Vagina (tissue), 2 donors: ENCODE measurements around the gene RPS27L.

Source experiments
- POLR2A ChIP-seq, 2 donors: fragments of 450-650 bp; IDR thresholded peaks; one replicate each; pipeline ENCODE4 v1.6.1; 2017; ENCODE audit warnings: antibody characterized with exemption in 2 of 2, mild to moderate bottlenecking in 2 of 2, moderate library complexity in 2 of 2
- POLR2AphosphoS5 ChIP-seq, 2 donors: sonication (generic); formaldehyde crosslinking; IDR thresholded peaks; one replicate each; pipeline ENCODE4 v1.9.0; 2017; ENCODE audit warnings: antibody characterized with exemption in 2 of 2, mild to moderate bottlenecking in 2 of 2, low read depth in 1 of 2; ENCODE audit not compliant: insufficient read depth in 1 of 2
- TF ChIP-seq, protein P1 (sequence below), 3 experiments: fragments of 450-650 bp in 2 of 3; fragments of 200-600 bp in 1 of 3; sonication (generic) in 1 of 3; IDR thresholded peaks; one replicate each; pipeline ENCODE4 v1.5.1; 2017 to 2019; ENCODE audit warnings: antibody characterized with exemption in 3 of 3, mild to moderate bottlenecking in 2 of 3, moderate library complexity in 2 of 3

DNA sequence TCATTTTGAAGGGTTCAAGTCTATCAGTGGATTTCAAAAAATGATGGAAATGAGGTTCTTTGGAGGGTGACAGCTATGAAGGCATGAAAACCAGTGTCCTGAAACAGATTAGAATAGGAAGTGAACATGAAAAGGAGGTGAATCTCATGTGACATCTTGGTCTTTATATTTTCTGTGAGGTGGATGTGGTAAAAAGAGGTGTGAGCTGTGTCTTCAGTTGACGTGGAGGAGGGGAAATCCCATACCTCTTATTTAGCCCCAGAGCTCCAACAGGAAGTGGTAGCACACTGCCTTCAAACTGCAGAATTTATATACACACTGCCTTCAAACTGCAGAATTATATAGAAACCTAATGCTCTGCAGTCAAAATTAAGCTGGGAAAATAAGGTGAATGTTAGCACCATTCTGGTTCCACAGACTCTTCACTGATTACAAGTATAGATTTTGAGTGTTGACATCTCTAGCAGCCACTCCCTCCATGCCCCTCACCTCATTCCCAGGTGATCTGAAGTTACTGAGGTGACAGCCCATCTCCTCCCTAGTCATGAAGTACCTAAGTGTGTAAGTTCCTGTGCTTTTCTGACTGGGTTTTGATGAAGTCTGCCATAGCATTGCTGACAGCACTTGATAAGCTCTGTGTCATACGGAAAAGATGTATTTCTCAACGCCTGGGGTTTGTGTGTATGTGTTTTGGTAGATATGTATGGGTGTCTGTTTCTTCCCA, 34.8 kb upstream of the RPS27L start:
- TF ChIP-seq, protein P1, sequence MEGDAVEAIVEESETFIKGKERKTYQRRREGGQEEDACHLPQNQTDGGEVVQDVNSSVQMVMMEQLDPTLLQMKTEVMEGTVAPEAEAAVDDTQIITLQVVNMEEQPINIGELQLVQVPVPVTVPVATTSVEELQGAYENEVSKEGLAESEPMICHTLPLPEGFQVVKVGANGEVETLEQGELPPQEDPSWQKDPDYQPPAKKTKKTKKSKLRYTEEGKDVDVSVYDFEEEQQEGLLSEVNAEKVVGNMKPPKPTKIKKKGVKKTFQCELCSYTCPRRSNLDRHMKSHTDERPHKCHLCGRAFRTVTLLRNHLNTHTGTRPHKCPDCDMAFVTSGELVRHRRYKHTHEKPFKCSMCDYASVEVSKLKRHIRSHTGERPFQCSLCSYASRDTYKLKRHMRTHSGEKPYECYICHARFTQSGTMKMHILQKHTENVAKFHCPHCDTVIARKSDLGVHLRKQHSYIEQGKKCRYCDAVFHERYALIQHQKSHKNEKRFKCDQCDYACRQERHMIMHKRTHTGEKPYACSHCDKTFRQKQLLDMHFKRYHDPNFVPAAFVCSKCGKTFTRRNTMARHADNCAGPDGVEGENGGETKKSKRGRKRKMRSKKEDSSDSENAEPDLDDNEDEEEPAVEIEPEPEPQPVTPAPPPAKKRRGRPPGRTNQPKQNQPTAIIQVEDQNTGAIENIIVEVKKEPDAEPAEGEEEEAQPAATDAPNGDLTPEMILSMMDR (IDR thresholded peaks at IDR 0.05) = no peak
- TF ChIP-seq POLR2A (IDR thresholded peaks at IDR 0.05) = no peak
- no peak for TF ChIP-seq POLR2AphosphoS5 (IDR thresholded peaks at IDR 0.05; ENCODE audit: insufficient read depth in 1 of 2, low read depth in 1 of 2)
